GM18907 (cell line): Measurements from ENCODE around the gene ZFAND3.

Experiments
- ATAC-seq: cut with Tn5 transposase; IDR thresholded peaks from one replicate; pipeline ENCODE4 v1.9.1; 2021; ENCODE audit warnings: mild to moderate bottlenecking, moderate library complexity; ENCODE audit not compliant: unreplicated experiment

The ZFAND3 gene

DNA sequence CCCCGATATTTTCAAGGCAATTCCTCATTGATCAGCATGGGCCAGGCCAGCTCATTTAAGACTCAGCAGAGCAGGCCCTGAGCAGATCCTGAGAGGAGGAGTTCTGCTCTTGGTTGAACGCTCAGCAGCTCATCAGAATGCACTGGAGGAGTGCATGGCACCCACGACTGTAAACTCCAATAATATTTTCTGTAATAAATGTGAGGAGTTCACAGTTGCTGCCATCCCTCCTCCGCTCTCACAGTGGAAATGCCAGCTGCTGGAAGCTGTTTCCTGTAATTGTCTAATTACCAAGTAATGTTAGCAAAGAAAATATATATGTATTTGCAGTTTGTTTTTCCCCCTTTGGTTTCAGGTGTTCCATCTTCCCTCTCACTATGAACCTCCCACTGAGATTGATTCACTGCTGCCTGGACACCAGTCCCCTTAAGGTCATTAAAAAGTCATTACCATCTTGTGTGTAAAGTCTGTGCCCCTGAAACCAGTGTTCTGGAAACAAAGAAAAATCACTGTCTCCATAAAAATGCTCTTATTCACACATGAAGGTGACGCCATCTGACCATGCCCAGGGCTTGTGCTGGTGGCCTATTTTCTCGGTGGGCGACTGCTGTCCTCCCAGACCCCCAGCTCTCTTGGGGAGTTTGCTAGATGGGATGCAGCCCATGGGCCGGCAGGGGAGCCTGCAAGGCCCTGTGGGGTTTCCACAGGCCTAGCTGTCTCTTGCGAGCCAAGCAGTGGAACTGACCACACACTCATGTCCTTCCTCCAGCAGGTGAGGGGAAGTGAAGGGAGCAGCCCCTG lies 374.2 kb downstream of the ZFAND3 start:
- no peak for ATAC-seq

- ATAC-seq, result no peak
Observed at GRCh38 chr6:38194282-38194572, 374.7 kb downstream of the ZFAND3 start.

- no peak for ATAC-seq
Observed at GRCh38 chr6:38194589-38194988, 375.1 kb downstream of the ZFAND3 start.

DNA sequence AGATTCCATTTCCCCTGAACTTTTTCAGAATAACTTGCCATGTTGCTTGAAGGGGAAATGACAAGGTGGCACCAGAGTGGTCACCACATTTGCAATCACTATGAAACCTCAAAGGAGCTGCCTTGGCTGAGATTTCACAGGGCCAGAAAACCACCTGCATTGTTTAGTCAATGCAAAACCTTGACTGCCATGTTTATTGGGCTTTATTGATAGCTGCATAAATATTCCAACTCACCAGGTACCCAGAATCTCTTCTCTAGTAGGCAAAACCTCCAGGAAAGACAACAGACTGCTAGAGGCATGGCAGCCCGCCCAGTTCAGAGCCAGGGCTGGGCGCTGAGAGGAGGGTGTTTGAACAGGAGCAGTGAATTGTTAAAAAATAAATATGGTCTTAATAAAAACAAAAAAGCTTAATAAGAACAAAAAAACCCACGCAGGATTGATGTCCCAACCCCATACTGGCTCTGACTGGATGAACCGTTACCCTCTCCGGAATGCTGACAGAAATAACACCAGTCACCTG lies 375.6 kb downstream of the ZFAND3 start:
- no peak for ATAC-seq

- no peak for ATAC-seq
Observed at GRCh38 chr6:38198219-38198618, 378.7 kb downstream of the ZFAND3 start.
